Esophagus squamous epithelium (tissue), 4 donors: ENCODE data around the gene RBPJL.

Source experiments
- CTCF ChIP-seq, 6 experiments: fragments of 450-650 bp in 4 of 6; fragments of 200-600 bp in 2 of 6; sonication (generic) in 2 of 6; IDR thresholded peaks; one replicate each; pipeline ENCODE4 v1.5.1; 2016 to 2019; ENCODE audit warnings: antibody characterized with exemption in 6 of 6, mild to moderate bottlenecking in 4 of 6, moderate library complexity in 4 of 6
- POLR2A ChIP-seq, 4 donors: fragments of 450-650 bp; IDR thresholded peaks; one replicate each; pipeline ENCODE4 v1.6.1; 2017; ENCODE audit warnings: antibody characterized with exemption in 4 of 4, mild to moderate bottlenecking in 4 of 4, moderate library complexity in 3 of 4

GRCh38 chr20:45330476-45330875 lies 23.8 kb downstream of the RBPJL start:
- TF ChIP-seq CTCF (IDR thresholded peaks at IDR 0.05) (no peak), POLR2A (IDR thresholded peaks at IDR 0.05) (no peak)
